Esophagus squamous epithelium (tissue), 4 donors: ENCODE results near the gene FAM114A2.

Experiments
- CTCF ChIP-seq, 6 experiments: fragments of 450-650 bp in 4 of 6; fragments of 200-600 bp in 2 of 6; sonication (generic) in 2 of 6; IDR thresholded peaks; one replicate each; pipeline ENCODE4 v1.5.1; 2016 to 2019; ENCODE audit warnings: antibody characterized with exemption in 6 of 6, mild to moderate bottlenecking in 4 of 6, moderate library complexity in 4 of 6
- POLR2A ChIP-seq, 4 donors: fragments of 450-650 bp; IDR thresholded peaks; one replicate each; pipeline ENCODE4 v1.6.1; 2017; ENCODE audit warnings: antibody characterized with exemption in 4 of 4, mild to moderate bottlenecking in 4 of 4, moderate library complexity in 3 of 4

- no peak for TF ChIP-seq POLR2A (IDR thresholded peaks at IDR 0.05)
- peak; percentile 45 to 84 (median 78) for TF ChIP-seq CTCF (IDR thresholded peaks at IDR 0.05)
These were observed 73.6 kb downstream of the FAM114A2 start for GRCh38 chr5:153964880-153965645.
